Activated CD8-positive, alpha-beta memory T cell treated with anti-CD3 and anti-CD28 coated beads, Interleukin-2, amount 50 U/mL, for 24 hours (primary cell): ENCODE measurements around the gene RNU6-7.

ENCODE experiments used
- DNase-seq: peaks from one replicate; pipeline ENCODE4 v3.0.0-alpha.2; 2020; ENCODE audit errors: extremely low read depth

The RNU6-7 gene

GRCh38 chr14:32205554-32205953 is 3.7 kb downstream of the RNU6-7 start:
- DNase-seq: no peak

- DNase-seq: no peak
Observed at GRCh38 chr14:32205984-32206383, 4.1 kb downstream of the RNU6-7 start.

- DNase-seq: no peak
Observed at GRCh38 chr14:32206552-32206951, 4.7 kb downstream of the RNU6-7 start.

- no peak for DNase-seq
Observed at GRCh38 chr14:32208490-32208889, 6.6 kb downstream of the RNU6-7 start.

- no peak for DNase-seq
Observed at GRCh38 chr14:32209471-32209870, 7.6 kb downstream of the RNU6-7 start.

GRCh38 chr14:32211068-32211404 is 9.2 kb downstream of the RNU6-7 start:
- DNase-seq: no peak

- no peak for DNase-seq
Observed at GRCh38 chr14:32212833-32213232, 11.0 kb downstream of the RNU6-7 start.

GRCh38 chr14:32217301-32217700 is 15.5 kb downstream of the RNU6-7 start:
- DNase-seq: no peak

GRCh38 chr14:32224737-32225377 is 23.0 kb downstream of the RNU6-7 start:
- no peak for DNase-seq

GRCh38 chr14:32225378-32225920 is 23.6 kb downstream of the RNU6-7 start:
- no peak for DNase-seq

GRCh38 chr14:32226056-32226455 is 24.2 kb downstream of the RNU6-7 start:
- DNase-seq: no peak

- no peak for DNase-seq
Observed at GRCh38 chr14:32230181-32230580, 28.3 kb downstream of the RNU6-7 start.

GRCh38 chr14:32230695-32231280 is 28.9 kb downstream of the RNU6-7 start:
- no peak for DNase-seq

GRCh38 chr14:32232481-32232880 is 30.6 kb downstream of the RNU6-7 start:
- DNase-seq: no peak

GRCh38 chr14:32233260-32233659 is 31.4 kb downstream of the RNU6-7 start:
- DNase-seq: no peak

GRCh38 chr14:32244404-32244803 is 42.6 kb downstream of the RNU6-7 start:
- DNase-seq: no peak

- DNase-seq: no peak
Observed at GRCh38 chr14:32246751-32247150, 44.9 kb downstream of the RNU6-7 start.

- DNase-seq: no peak
Observed at GRCh38 chr14:32249371-32249770, 47.5 kb downstream of the RNU6-7 start.

GRCh38 chr14:32249780-32250179 is 47.9 kb downstream of the RNU6-7 start:
- DNase-seq: no peak

GRCh38 chr14:32250681-32251080 is 48.8 kb downstream of the RNU6-7 start:
- DNase-seq: no peak

- no peak for DNase-seq
Observed at GRCh38 chr14:32251530-32251929, 49.7 kb downstream of the RNU6-7 start.
